ENCODE results near the gene GBX2.
"Not testable (repeated sequence)": the region's sequence is repeated elsewhere in the genome, so short reads cannot be mapped to it uniquely, and the experiment has no call there.

Gene GBX2

GRCh38 chr2:236156095-236156859, 11.9 kb downstream of the GBX2 start:
- DNase-seq (ENCODE audit: low read depth, low spot score) = no peak

GRCh38 chr2:236155406-236155805, 12.8 kb downstream of the GBX2 start:
- no peak for DNase-seq (ENCODE audit: low read depth, low spot score)

GRCh38 chr2:236146436-236146835, 21.8 kb downstream of the GBX2 start:
- DNase-seq (ENCODE audit: low read depth, low spot score) = no peak

- no peak for DNase-seq (ENCODE audit: low read depth, low spot score)
These were observed 24.4 kb downstream of the GBX2 start for GRCh38 chr2:236143811-236144210.

GRCh38 chr2:236141616-236142015, 26.6 kb downstream of the GBX2 start:
- DNase-seq (ENCODE audit: low read depth, low spot score) = not testable (repeated sequence)

- no peak for DNase-seq (ENCODE audit: low read depth, low spot score)
These were observed 31.1 kb downstream of the GBX2 start for GRCh38 chr2:236137066-236137465.

GRCh38 chr2:236136538-236136937, 31.6 kb downstream of the GBX2 start:
- DNase-seq (ENCODE audit: low read depth, low spot score) = no peak

- DNase-seq (ENCODE audit: low read depth, low spot score) = no peak
These were observed 34.7 kb downstream of the GBX2 start for GRCh38 chr2:236133410-236134012.

GRCh38 chr2:236131073-236131692, 37.0 kb downstream of the GBX2 start:
- no peak for DNase-seq (ENCODE audit: low read depth, low spot score)

- no peak for DNase-seq (ENCODE audit: low read depth, low spot score)
These were observed 37.7 kb downstream of the GBX2 start for GRCh38 chr2:236130349-236130998.

GRCh38 chr2:236129935-236130334, 38.3 kb downstream of the GBX2 start:
- no peak for DNase-seq (ENCODE audit: low read depth, low spot score)

- DNase-seq (ENCODE audit: low read depth, low spot score) = no peak
These were observed 39.9 kb downstream of the GBX2 start for GRCh38 chr2:236128321-236128720.

- no peak for DNase-seq (ENCODE audit: low read depth, low spot score)
These were observed 41.2 kb downstream of the GBX2 start for GRCh38 chr2:236127010-236127409.

- DNase-seq (ENCODE audit: low read depth, low spot score) = no peak
These were observed 42.6 kb downstream of the GBX2 start for GRCh38 chr2:236125541-236125940.

- no peak for DNase-seq (ENCODE audit: low read depth, low spot score)
These were observed 43.8 kb downstream of the GBX2 start for GRCh38 chr2:236124182-236124893.

GRCh38 chr2:236123716-236124115, 44.5 kb downstream of the GBX2 start:
- DNase-seq (ENCODE audit: low read depth, low spot score) = no peak

- no peak for DNase-seq (ENCODE audit: low read depth, low spot score)
These were observed 46.0 kb downstream of the GBX2 start for GRCh38 chr2:236122236-236122635.

- DNase-seq (ENCODE audit: low read depth, low spot score) = no peak
These were observed 46.6 kb downstream of the GBX2 start for GRCh38 chr2:236121546-236121945.

GRCh38 chr2:236120829-236121228, 47.4 kb downstream of the GBX2 start:
- no peak for DNase-seq (ENCODE audit: low read depth, low spot score)

- peak; percentile 8 for DNase-seq (ENCODE audit: low read depth, low spot score)
These were observed 48.0 kb downstream of the GBX2 start for GRCh38 chr2:236120141-236120601.

GRCh38 chr2:236119476-236119875, 48.7 kb downstream of the GBX2 start:
- DNase-seq (ENCODE audit: low read depth, low spot score) = no peak

GRCh38 chr2:236119003-236119402, 49.2 kb downstream of the GBX2 start:
- no peak for DNase-seq (ENCODE audit: low read depth, low spot score)

Data from astrocyte of the hippocampus (primary cell).